Mucosa of rectum (tissue), 2 donors: ENCODE measurements around the gene POMGNT2.

ENCODE experiments used
- H3K27ac ChIP-seq, 2 donors: one replicate each; pipeline ENCODE4 v1.7.0; 2013; ENCODE audit warnings: inconsistent platforms in 2 of 2, low read depth in 2 of 2, low read length in 2 of 2
- H3K27me3 ChIP-seq, 2 donors: one replicate each; pipeline ENCODE4 v1.7.0; 2013; ENCODE audit warnings: low read length in 2 of 2; ENCODE audit not compliant: control insufficient read depth in 2 of 2, insufficient read depth in 2 of 2
- H3K36me3 ChIP-seq, 2 donors: one replicate each; pipeline ENCODE4 v1.7.0; 2013; ENCODE audit warnings: low read length in 2 of 2; ENCODE audit not compliant: control insufficient read depth in 2 of 2, insufficient read depth in 2 of 2
- H3K4me1 ChIP-seq, 2 donors: one replicate each; pipeline ENCODE4 v1.7.0; 2013; ENCODE audit warnings: low read length in 2 of 2, mild to moderate bottlenecking in 1 of 2; ENCODE audit not compliant: control insufficient read depth in 2 of 2, insufficient read depth in 2 of 2
- H3K4me3 ChIP-seq, 2 donors: one replicate each; pipeline ENCODE4 v1.7.0; 2013; ENCODE audit warnings: low read length in 2 of 2
- H3K9ac ChIP-seq, 2 donors: one replicate each; pipeline ENCODE4 v1.7.0; 2013; ENCODE audit warnings: low read length in 2 of 2, low read depth in 1 of 2, mild to moderate bottlenecking in 1 of 2
- H3K9me3 ChIP-seq, 2 donors: one replicate each; pipeline ENCODE4 v1.7.0; 2013; ENCODE audit warnings: low read length in 2 of 2; ENCODE audit not compliant: control insufficient read depth in 2 of 2
- donor health status: healthy.
- donor health status: Normal muscosa, but diverticular disease.

Gene POMGNT2

DNA sequence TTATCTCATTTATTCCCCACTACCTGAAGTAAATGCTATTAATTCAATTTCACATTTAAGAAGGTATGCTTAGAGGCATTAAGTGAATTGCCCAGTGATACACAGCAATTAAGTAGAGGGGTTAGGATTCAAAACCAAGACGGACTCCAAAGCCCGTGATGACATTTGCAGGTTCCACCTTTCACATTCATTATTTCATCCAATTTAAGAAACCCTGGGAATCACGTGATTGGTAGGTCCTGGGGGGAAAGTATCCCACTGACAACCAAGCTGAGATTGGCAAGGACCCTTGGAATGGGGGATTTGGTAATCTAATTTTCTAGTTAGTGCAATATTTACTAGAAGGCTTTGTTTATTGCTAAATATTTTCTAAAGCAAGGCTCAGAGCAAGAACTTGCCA lies 1.8 kb downstream of the POMGNT2 start:
- Histone ChIP-seq H3K9ac (no peak overlapping the region), H3K9me3 (no peaks in the 10 kb centered on the region), H3K4me3 (no peak overlapping the region), H3K27me3 (no peaks in the 10 kb centered on the region), H3K36me3 (no peaks in the 10 kb centered on the region), H3K4me1 (peaks cover 0 to 6% of the 10 kb centered on the region in 2 donors), H3K27ac (no peak overlapping the region)

DNA sequence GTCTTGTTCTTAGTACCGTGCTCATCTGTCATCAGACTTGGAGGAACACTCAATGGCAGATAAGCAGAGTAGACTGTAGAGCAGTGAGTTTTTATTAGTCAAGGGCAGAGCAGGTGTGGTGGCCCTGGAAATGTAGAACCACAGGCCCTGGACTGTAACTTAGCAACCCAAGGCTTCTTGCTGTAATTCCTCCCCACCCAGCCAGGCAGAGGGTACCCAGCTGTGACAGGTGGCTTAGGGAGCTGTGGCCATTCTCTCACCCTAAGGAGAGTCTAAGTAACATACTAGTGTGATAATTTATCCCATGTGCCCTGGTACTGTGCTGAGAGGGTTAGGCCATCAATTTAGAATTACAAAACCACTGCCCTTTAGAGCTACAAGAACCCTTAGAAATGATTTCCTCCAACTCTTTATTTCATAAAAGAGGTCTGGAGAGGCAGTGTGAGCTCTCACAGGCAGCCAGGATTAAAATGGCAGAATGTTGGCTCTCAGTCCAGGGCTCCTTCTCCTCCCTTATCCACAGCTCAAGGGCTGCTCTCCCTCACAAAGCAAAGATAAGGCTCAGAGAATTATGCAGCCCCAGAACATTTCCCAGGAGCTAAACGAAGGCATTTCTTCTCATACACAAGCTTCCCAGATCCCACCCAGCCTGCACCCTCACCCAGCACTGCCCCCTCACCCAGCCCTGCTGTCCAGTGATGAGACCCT lies 3.0 kb downstream of the POMGNT2 start:
- Histone ChIP-seq H3K9ac (no peak overlapping the region), H3K36me3 (no peaks in the 10 kb centered on the region), H3K4me1 (peaks cover 0 to 6% of the 10 kb centered on the region in 2 donors), H3K27ac (no peak overlapping the region), H3K4me3 (no peak overlapping the region), H3K9me3 (no peaks in the 10 kb centered on the region), H3K27me3 (no peaks in the 10 kb centered on the region)

DNA sequence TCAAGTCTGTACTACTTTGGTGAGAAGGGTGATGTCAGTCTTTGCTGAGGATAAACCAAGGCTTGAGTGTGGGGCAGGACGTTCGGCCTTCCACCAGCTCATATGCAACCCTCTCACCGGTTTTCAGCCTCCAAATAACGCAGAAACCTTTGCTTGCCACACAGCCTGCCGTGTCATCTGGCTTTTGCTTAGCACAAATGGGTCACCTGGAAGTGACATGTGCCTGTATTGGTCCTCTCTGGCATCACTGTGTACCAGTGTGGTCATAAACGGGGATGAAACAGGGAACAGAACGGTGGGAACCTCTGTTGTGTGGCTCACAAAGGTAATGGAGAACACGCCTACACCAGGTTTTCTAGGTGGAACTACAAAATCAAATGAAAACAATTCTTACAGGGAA lies 7.1 kb downstream of the POMGNT2 start:
- Histone ChIP-seq H3K27me3 (no peaks in the 10 kb centered on the region), H3K9ac (no peak overlapping the region), H3K36me3 (no peaks in the 10 kb centered on the region), H3K4me3 (no peak overlapping the region), H3K9me3 (no peaks in the 10 kb centered on the region), H3K4me1 (no peaks in the 10 kb centered on the region), H3K27ac (no peak overlapping the region)

DNA sequence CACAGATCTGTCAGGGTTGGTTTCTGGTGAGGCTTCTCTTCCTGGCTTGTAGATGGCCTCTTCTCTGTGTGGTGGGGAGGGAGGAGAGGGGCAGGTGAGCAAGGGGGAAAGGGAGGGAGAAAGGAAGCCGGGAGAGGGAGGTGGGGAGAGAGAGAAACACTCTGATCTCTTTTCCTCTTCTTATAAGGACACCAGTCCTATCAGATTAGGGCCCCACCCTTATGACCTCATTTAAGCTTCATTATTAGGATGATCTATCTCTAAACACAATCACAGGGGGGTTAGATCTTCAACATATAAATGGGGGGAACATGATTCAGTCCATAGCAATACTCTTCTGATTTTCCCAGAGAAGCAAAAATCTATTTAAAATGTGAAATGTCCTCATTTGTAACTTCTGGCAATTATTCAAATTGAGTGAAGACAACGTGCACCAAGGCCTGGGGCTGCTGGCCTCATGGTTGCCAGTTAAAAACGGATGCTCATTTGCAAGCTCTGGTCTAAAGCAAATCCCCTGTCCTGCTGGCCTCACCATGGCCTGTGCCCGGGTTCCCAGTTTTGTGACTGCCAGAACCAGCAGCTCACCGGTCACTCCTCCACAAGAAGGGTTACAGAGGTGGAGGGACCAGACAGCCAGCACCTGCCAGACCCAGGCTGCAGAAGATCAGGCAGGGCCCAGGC lies 8.3 kb downstream of the POMGNT2 start:
- H3K9ac ChIP-seq, result no peak overlapping the region
- no peaks in the 10 kb centered on the region for H3K9me3 ChIP-seq
- H3K4me3 ChIP-seq, result no peak overlapping the region
- H3K27ac ChIP-seq, result no peak overlapping the region
- H3K36me3 ChIP-seq, result no peaks in the 10 kb centered on the region
- no peaks in the 10 kb centered on the region for H3K27me3 ChIP-seq
- H3K4me1 ChIP-seq, result no peaks in the 10 kb centered on the region

- Histone ChIP-seq H3K9ac (no peak overlapping the region), H3K27ac (no peak overlapping the region), H3K9me3 (no peaks in the 10 kb centered on the region), H3K4me3 (no peak overlapping the region), H3K36me3 (no peaks in the 10 kb centered on the region), H3K4me1 (no peaks in the 10 kb centered on the region), H3K27me3 (no peaks in the 10 kb centered on the region)
Measured at GRCh38 chr3:43096761-43097160, 9.1 kb downstream of the POMGNT2 start.

DNA sequence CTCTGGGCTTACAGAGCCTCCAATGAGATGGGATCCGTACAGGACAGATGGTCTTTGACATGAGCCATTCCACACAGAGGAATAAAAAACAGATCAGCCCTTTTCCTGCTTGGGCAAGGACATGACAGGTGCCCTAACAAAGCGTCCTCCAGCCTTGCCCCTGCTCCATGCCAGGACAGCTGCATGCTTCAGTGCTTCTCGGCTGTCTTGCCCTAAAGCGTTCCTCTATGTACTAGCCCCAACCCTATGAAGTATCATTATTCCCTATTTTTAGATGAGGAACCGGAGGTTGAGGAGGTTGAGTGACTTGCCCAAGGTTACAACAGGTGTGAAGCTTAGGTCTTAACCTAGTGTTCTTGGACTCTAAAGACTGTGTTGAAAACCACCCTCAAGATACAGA lies 10.5 kb downstream of the POMGNT2 start:
- no peaks in the 10 kb centered on the region for H3K9me3 ChIP-seq
- H3K4me1 ChIP-seq, result no peaks in the 10 kb centered on the region
- no peak overlapping the region for H3K9ac ChIP-seq
- H3K36me3 ChIP-seq, result no peaks in the 10 kb centered on the region
- no peaks in the 10 kb centered on the region for H3K27me3 ChIP-seq
- H3K4me3 ChIP-seq, result no peak overlapping the region
- no peak overlapping the region for H3K27ac ChIP-seq

DNA sequence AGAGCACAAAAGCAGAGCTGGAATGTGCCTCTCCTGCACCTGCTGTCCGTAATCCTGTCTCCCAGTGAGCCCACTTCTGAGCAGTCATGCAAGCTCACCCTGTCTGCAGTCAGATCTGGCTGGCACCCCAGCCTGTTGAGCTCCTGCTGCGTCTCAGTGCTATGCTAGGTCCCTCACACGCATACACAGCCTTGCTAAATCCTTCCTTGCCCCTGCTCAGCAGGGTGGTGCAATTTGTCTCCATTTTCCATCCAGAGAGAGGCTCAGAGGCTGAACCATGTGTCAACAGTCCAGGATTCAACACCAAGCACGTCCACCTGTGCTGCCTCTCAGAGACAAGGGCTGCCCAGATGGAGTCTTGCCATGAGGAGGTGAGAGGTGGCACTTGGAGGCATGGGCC lies 11.0 kb downstream of the POMGNT2 start:
- no peaks in the 10 kb centered on the region for H3K4me1 ChIP-seq
- no peak overlapping the region for H3K4me3 ChIP-seq
- no peaks in the 10 kb centered on the region for H3K27me3 ChIP-seq
- no peaks in the 10 kb centered on the region for H3K9me3 ChIP-seq
- H3K9ac ChIP-seq, result no peak overlapping the region
- H3K27ac ChIP-seq, result no peak overlapping the region
- H3K36me3 ChIP-seq, result no peaks in the 10 kb centered on the region

DNA sequence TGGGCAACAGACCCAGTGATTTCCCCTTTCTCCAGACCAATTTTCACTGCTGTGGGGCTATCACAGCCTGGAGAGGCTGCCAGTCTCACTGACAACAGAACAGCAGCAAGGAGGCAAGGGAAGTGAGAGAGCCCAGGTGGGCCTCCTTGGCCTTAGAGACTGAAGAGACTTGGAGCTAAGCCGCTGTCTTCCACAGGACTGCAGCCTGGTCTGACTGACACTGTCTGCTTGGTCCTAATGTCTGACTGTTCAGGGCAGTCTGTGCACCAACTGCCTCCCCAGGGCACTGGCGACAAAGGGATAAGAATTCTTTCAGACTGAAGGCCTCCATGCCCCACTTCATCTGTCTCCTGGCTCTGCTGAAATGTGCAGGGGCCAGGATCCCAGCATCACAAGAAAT lies 11.5 kb downstream of the POMGNT2 start:
- H3K36me3 ChIP-seq, result no peaks in the 10 kb centered on the region

GRCh38 chr3:43093974-43094373 lies 11.9 kb downstream of the POMGNT2 start:
- no peak overlapping the region for H3K4me3 ChIP-seq
- no peaks in the 10 kb centered on the region for H3K9me3 ChIP-seq
- H3K9ac ChIP-seq, result no peak overlapping the region
- H3K27me3 ChIP-seq, result no peaks in the 10 kb centered on the region
- H3K4me1 ChIP-seq, result no peaks in the 10 kb centered on the region
- no peak overlapping the region for H3K27ac ChIP-seq
- no peaks in the 10 kb centered on the region for H3K36me3 ChIP-seq

More for the DNA sequence above, 11.5 kb downstream of the POMGNT2 start:
- Histone ChIP-seq H3K27ac (no peak overlapping the region), H3K9me3 (no peaks in the 10 kb centered on the region), H3K4me1 (no peaks in the 10 kb centered on the region), H3K4me3 (no peak overlapping the region), H3K9ac (no peak overlapping the region), H3K27me3 (no peaks in the 10 kb centered on the region)

- no peak overlapping the region for H3K9ac ChIP-seq
- H3K27me3 ChIP-seq, result no peaks in the 10 kb centered on the region
- no peak overlapping the region for H3K27ac ChIP-seq
- no peaks in the 10 kb centered on the region for H3K4me1 ChIP-seq
- no peaks in the 10 kb centered on the region for H3K9me3 ChIP-seq
- no peaks in the 10 kb centered on the region for H3K36me3 ChIP-seq
- H3K4me3 ChIP-seq, result no peak overlapping the region
Measured at GRCh38 chr3:43093006-43093405, 12.9 kb downstream of the POMGNT2 start.
